Measurements from ENCODE around the gene IFNA8.

GRCh38 chr9:21414220-21414940 lies 5.5 kb downstream of the IFNA8 start:
- TF ChIP-seq, protein P1, sequence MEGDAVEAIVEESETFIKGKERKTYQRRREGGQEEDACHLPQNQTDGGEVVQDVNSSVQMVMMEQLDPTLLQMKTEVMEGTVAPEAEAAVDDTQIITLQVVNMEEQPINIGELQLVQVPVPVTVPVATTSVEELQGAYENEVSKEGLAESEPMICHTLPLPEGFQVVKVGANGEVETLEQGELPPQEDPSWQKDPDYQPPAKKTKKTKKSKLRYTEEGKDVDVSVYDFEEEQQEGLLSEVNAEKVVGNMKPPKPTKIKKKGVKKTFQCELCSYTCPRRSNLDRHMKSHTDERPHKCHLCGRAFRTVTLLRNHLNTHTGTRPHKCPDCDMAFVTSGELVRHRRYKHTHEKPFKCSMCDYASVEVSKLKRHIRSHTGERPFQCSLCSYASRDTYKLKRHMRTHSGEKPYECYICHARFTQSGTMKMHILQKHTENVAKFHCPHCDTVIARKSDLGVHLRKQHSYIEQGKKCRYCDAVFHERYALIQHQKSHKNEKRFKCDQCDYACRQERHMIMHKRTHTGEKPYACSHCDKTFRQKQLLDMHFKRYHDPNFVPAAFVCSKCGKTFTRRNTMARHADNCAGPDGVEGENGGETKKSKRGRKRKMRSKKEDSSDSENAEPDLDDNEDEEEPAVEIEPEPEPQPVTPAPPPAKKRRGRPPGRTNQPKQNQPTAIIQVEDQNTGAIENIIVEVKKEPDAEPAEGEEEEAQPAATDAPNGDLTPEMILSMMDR (IDR thresholded peaks at IDR 0.05) = no peak
- no peak for TF ChIP-seq POLR2A (IDR thresholded peaks at IDR 0.05)
- no peak for TF ChIP-seq POLR2AphosphoS5 (IDR thresholded peaks at IDR 0.05)

Data from breast epithelium (tissue), 3 donors.